GM12873 (cell line): ENCODE measurements around the gene EDIL3.

ENCODE experiments used
- CTCF ChIP-seq: IDR thresholded peaks from 2 replicates; pipeline ENCODE4 v1.5.1; 2012; ENCODE audit warnings: low read depth, mild to moderate bottlenecking, moderate library complexity, low read length, control low read depth; ENCODE audit not compliant: insufficient read depth; ENCODE audit errors: missing control alignments

Gene EDIL3

GRCh38 chr5:84249918-84250630 is 134.6 kb downstream of the EDIL3 start:
- no peak for TF ChIP-seq CTCF

- no peak for TF ChIP-seq CTCF
Measured at GRCh38 chr5:84248013-84248412, 136.7 kb downstream of the EDIL3 start.

GRCh38 chr5:84242286-84242685 is 142.4 kb downstream of the EDIL3 start:
- TF ChIP-seq CTCF = no peak

- no peak for TF ChIP-seq CTCF
Measured at GRCh38 chr5:84239494-84239893, 145.2 kb downstream of the EDIL3 start.

- TF ChIP-seq CTCF = no peak
Measured at GRCh38 chr5:84237126-84237525, 147.6 kb downstream of the EDIL3 start.

GRCh38 chr5:84231433-84231832 is 153.2 kb downstream of the EDIL3 start:
- TF ChIP-seq CTCF = no peak

GRCh38 chr5:84229045-84229444 is 155.6 kb downstream of the EDIL3 start:
- no peak for TF ChIP-seq CTCF
